GM12878 (cell line): ENCODE measurements around the gene TBC1D8.

Source experiments
- CTCF ChIP-seq, 3 experiments: IDR thresholded peaks in 2 of 3; conservative IDR thresholded peaks in 1 of 3; 2 replicates each; pipeline ENCODE4 v1.5.1; 2011; ENCODE audit warnings: low read depth in 3 of 3, low read length in 3 of 3, mild to moderate bottlenecking in 3 of 3, control low read depth in 2 of 3, moderate library complexity in 2 of 3, inconsistent platforms in 1 of 3, mixed read lengths in 1 of 3; ENCODE audit not compliant: control insufficient read depth in 2 of 3, insufficient read depth in 1 of 3; ENCODE audit errors: extremely low read depth in 1 of 3
- EP300 ChIP-seq, 2 experiments: fragments of 150-350 bp in 1 of 2; IDR thresholded peaks; 2 replicates each; pipeline ENCODE4 v1.6.1; 2011 to 2012; ENCODE audit warnings: low read depth in 2 of 2, low read length in 2 of 2, borderline replicate concordance in 1 of 2, improper control_type of control experiment in 1 of 2, inconsistent platforms in 1 of 2; ENCODE audit not compliant: control insufficient read depth in 1 of 2
- FOXM1 ChIP-seq: IDR thresholded peaks from 2 replicates; pipeline ENCODE4 v1.6.1; 2012; ENCODE audit warnings: low read depth, mild to moderate bottlenecking, inconsistent platforms, low read length, moderate library complexity
- KDM1A ChIP-seq: fragments of 200-600 bp; sonication (generic); IDR thresholded peaks from 2 replicates; pipeline ENCODE4 v1.6.1; 2016; ENCODE audit warnings: borderline replicate concordance
- NFIC ChIP-seq: IDR thresholded peaks from 2 replicates; pipeline ENCODE4 v1.6.1; 2012; ENCODE audit warnings: low read depth, mild to moderate bottlenecking, inconsistent platforms, low read length, moderate library complexity
- POLR2A ChIP-seq: IDR thresholded peaks from 2 replicates; pipeline ENCODE4 v1.6.1; 2011; ENCODE audit warnings: low read depth, mild to moderate bottlenecking, low read length
- POU2F2 ChIP-seq: IDR thresholded peaks from 3 replicates; pipeline ENCODE4 v1.6.1; 2011; ENCODE audit warnings: low read depth, mild to moderate bottlenecking, low read length, borderline replicate concordance
- SMC3 ChIP-seq: IDR thresholded peaks from 2 replicates; pipeline ENCODE4 v1.6.1; 2011; ENCODE audit warnings: low read length, improper control_type of control experiment, borderline replicate concordance
- YY1 ChIP-seq: IDR thresholded peaks from 2 replicates; pipeline ENCODE4 v1.6.1; 2011; ENCODE audit warnings: low read depth, mild to moderate bottlenecking, low read length
- ZBED1 ChIP-seq: IDR thresholded peaks from 2 replicates; pipeline ENCODE4 v1.6.1; 2016; ENCODE audit warnings: borderline replicate concordance
- ZNF384 ChIP-seq: IDR thresholded peaks from 2 replicates; pipeline ENCODE4 v1.6.1; 2012; ENCODE audit warnings: low read depth, mild to moderate bottlenecking, low read length, improper control_type of control experiment, borderline replicate concordance
- ZZZ3 ChIP-seq: IDR thresholded peaks from 2 replicates; pipeline ENCODE4 v1.6.1; 2011; ENCODE audit warnings: low read depth; ENCODE audit not compliant: control insufficient read depth, insufficient read length

- TF ChIP-seq CTCF (IDR thresholded peaks at IDR 0.05 in 2 of 3, conservative IDR thresholded peaks at IDR 0.05 in 1 of 3; ENCODE audit: control insufficient read depth in 2 of 3, extremely low read depth in 1 of 3, insufficient read depth in 1 of 3, low read depth in 3 of 3, low read length in 3 of 3), result no peak
- TF ChIP-seq YY1, result no peak
- no peak for TF ChIP-seq SMC3
- TF ChIP-seq POU2F2, result no peak
- no peak for TF ChIP-seq FOXM1
- no peak for TF ChIP-seq ZNF384
- no peak for TF ChIP-seq POLR2A
- TF ChIP-seq ZZZ3, result no peak
- TF ChIP-seq NFIC, result no peak
- no peak for TF ChIP-seq KDM1A
- no peak for TF ChIP-seq ZBED1
- TF ChIP-seq EP300 (IDR thresholded peaks at IDR 0.05; ENCODE audit: borderline replicate concordance in 1 of 2, control insufficient read depth in 1 of 2, low read depth in 2 of 2, low read length in 2 of 2), result no peak
Observed at GRCh38 chr2:101124643-101125366, 26.4 kb downstream of the TBC1D8 start.
